ENCODE results near the gene TMEM117.

TMEM117 gene

GRCh38 chr12:43937947-43938346, 102.1 kb downstream of the TMEM117 start:
- Histone ChIP-seq H3K4me3 (ENCODE audit: low read depth in 1 of 2, low read length in 1 of 2) (no peak overlapping the region), H3K4me1 (ENCODE audit: control insufficient read depth in 1 of 2, insufficient read depth in 1 of 2, low read depth in 1 of 2, low read length in 1 of 2) (no peaks in the 10 kb centered on the region), H3K27me3 (no peaks in the 10 kb centered on the region), H3K36me3 (no peaks in the 10 kb centered on the region), H3K27ac (no peak overlapping the region), H3K9me3 (no peaks in the 10 kb centered on the region)
- no peak for TF ChIP-seq CTCF (IDR thresholded peaks at IDR 0.05)

GRCh38 chr12:43942379-43942778, 106.5 kb downstream of the TMEM117 start:
- no peak for TF ChIP-seq CTCF (IDR thresholded peaks at IDR 0.05)
- Histone ChIP-seq H3K4me1 (ENCODE audit: control insufficient read depth in 1 of 2, insufficient read depth in 1 of 2, low read depth in 1 of 2, low read length in 1 of 2) (no peaks in the 10 kb centered on the region), H3K27ac (no peak overlapping the region), H3K27me3 (no peaks in the 10 kb centered on the region), H3K36me3 (no peaks in the 10 kb centered on the region), H3K4me3 (ENCODE audit: low read depth in 1 of 2, low read length in 1 of 2) (no peak overlapping the region), H3K9me3 (no peaks in the 10 kb centered on the region)

GRCh38 chr12:43945983-43946382, 110.1 kb downstream of the TMEM117 start:
- Histone ChIP-seq H3K4me1 (ENCODE audit: control insufficient read depth in 1 of 2, insufficient read depth in 1 of 2, low read depth in 1 of 2, low read length in 1 of 2) (no peaks in the 10 kb centered on the region), H3K9me3 (no peaks in the 10 kb centered on the region), H3K27me3 (no peaks in the 10 kb centered on the region), H3K36me3 (no peaks in the 10 kb centered on the region), H3K4me3 (ENCODE audit: low read depth in 1 of 2, low read length in 1 of 2) (no peak overlapping the region), H3K27ac (no peak overlapping the region)
- TF ChIP-seq CTCF (IDR thresholded peaks at IDR 0.05) = no peak

GRCh38 chr12:43951286-43951685, 115.4 kb downstream of the TMEM117 start:
- H3K27me3 ChIP-seq = no peaks in the 10 kb centered on the region
- TF ChIP-seq CTCF (IDR thresholded peaks at IDR 0.05) = no peak
- H3K4me1 ChIP-seq (ENCODE audit: control insufficient read depth in 1 of 2, insufficient read depth in 1 of 2, low read depth in 1 of 2, low read length in 1 of 2) = no peaks in the 10 kb centered on the region
- no peaks in the 10 kb centered on the region for H3K9me3 ChIP-seq
- no peak overlapping the region for H3K4me3 ChIP-seq (ENCODE audit: low read depth in 1 of 2, low read length in 1 of 2)
- H3K36me3 ChIP-seq = no peaks in the 10 kb centered on the region
- H3K27ac ChIP-seq = no peak overlapping the region

- TF ChIP-seq CTCF (IDR thresholded peaks at IDR 0.05) = no peak
- no peaks in the 10 kb centered on the region for H3K36me3 ChIP-seq
- H3K4me3 ChIP-seq (ENCODE audit: low read depth in 1 of 2, low read length in 1 of 2) = no peak overlapping the region
- H3K27ac ChIP-seq = no peak overlapping the region
- no peaks in the 10 kb centered on the region for H3K27me3 ChIP-seq
- H3K4me1 ChIP-seq (ENCODE audit: control insufficient read depth in 1 of 2, insufficient read depth in 1 of 2, low read depth in 1 of 2, low read length in 1 of 2) = no peaks in the 10 kb centered on the region
- no peaks in the 10 kb centered on the region for H3K9me3 ChIP-seq
These were observed 122.0 kb downstream of the TMEM117 start for GRCh38 chr12:43957732-43958372.
